Liver (tissue), 9 donors: Measurements from ENCODE around the gene HIPK3. TPM values are rescaled to one million over a fixed set of nuclear protein-coding genes. Genes with fewer than 3 reads are reported as not detected.
A peak's percentile ranks its signal among the peaks of the same experiment; 100 is the strongest.

Experiments used
- DNase-seq: peaks from one replicate; pipeline ENCODE4 v3.0.0-alpha.2; 2017; ENCODE audit warnings: low spot score
- H3K27ac ChIP-seq, 2 donors: one replicate each; pipeline ENCODE4 v1.7.0; 2013; ENCODE audit warnings: inconsistent platforms in 2 of 2, low read length in 2 of 2, control low read depth in 1 of 2, low read depth in 1 of 2, mild to moderate bottlenecking in 1 of 2
- H3K27me3 ChIP-seq, 4 donors: one replicate each; pipeline versions ENCODE4 v1.6.1 to v1.7.0; 2013; ENCODE audit warnings: low read length in 3 of 4, inconsistent platforms in 1 of 4, mild to moderate bottlenecking in 1 of 4, moderate library complexity in 1 of 4; ENCODE audit not compliant: control insufficient read depth in 4 of 4, insufficient read depth in 4 of 4
- H3K36me3 ChIP-seq, 4 donors: one replicate each; pipeline versions ENCODE4 v1.6.1 to v1.7.0; 2013; ENCODE audit warnings: low read length in 3 of 4, mild to moderate bottlenecking in 3 of 4, low read depth in 1 of 4, moderate library complexity in 1 of 4; ENCODE audit not compliant: control insufficient read depth in 4 of 4, insufficient read depth in 3 of 4
- H3K4me1 ChIP-seq, 4 donors: one replicate each; pipeline versions ENCODE4 v1.6.1 to v1.7.0; 2013; ENCODE audit warnings: low read length in 3 of 4, mild to moderate bottlenecking in 3 of 4, moderate library complexity in 1 of 4; ENCODE audit not compliant: control insufficient read depth in 4 of 4, insufficient read depth in 4 of 4
- H3K4me3 ChIP-seq, 3 donors: one replicate each; pipeline versions ENCODE4 v1.6.1 to v1.7.0; 2013; ENCODE audit warnings: low read length in 3 of 3, control low read depth in 1 of 3, low read depth in 1 of 3, mild to moderate bottlenecking in 1 of 3
- H3K9ac ChIP-seq, 2 donors: one replicate each; pipeline ENCODE4 v1.7.0; 2013; ENCODE audit warnings: low read length in 2 of 2, mild to moderate bottlenecking in 2 of 2, moderate library complexity in 2 of 2, control low read depth in 1 of 2, low read depth in 1 of 2
- H3K9me3 ChIP-seq, 4 donors: one replicate each; pipeline versions ENCODE4 v1.6.1 to v1.7.0; 2013; ENCODE audit warnings: low read length in 3 of 4; ENCODE audit not compliant: control insufficient read depth in 4 of 4
- EGR1 ChIP-seq, 2 donors: IDR thresholded peaks; 2 replicates each; pipeline ENCODE4 v1.6.1; 2016 to 2018; ENCODE audit warnings: antibody characterized with exemption in 2 of 2, low read depth in 2 of 2
- FOXA1 ChIP-seq: IDR thresholded peaks from 2 replicates; pipeline ENCODE4 v1.6.1; 2016; ENCODE audit warnings: antibody characterized with exemption
- FOXA2 ChIP-seq: IDR thresholded peaks from 2 replicates; pipeline ENCODE4 v1.6.1; 2016; ENCODE audit warnings: antibody characterized with exemption
- GABPA ChIP-seq, 2 donors: IDR thresholded peaks in 1 of 2; conservative IDR thresholded peaks in 1 of 2; 2 replicates each; pipeline ENCODE4 v1.6.1; 2016; ENCODE audit warnings: antibody characterized with exemption in 2 of 2, mild to moderate bottlenecking in 1 of 2, moderate library complexity in 1 of 2
- HNF4A ChIP-seq, 2 donors: conservative IDR thresholded peaks; 2 replicates each; pipeline ENCODE4 v1.6.1; 2016; ENCODE audit warnings: antibody characterized with exemption in 2 of 2, mild to moderate bottlenecking in 2 of 2
- HNF4G ChIP-seq: IDR thresholded peaks from 2 replicates; pipeline ENCODE4 v1.6.1; 2016; ENCODE audit warnings: antibody characterized with exemption
- JUND ChIP-seq, 2 donors: IDR thresholded peaks; 2 replicates each; pipeline ENCODE4 v1.6.1; 2016; ENCODE audit warnings: antibody characterized with exemption in 2 of 2
- NR2F2 ChIP-seq: IDR thresholded peaks from 2 replicates; pipeline ENCODE4 v1.6.1; 2016; ENCODE audit warnings: antibody characterized with exemption
- RAD21 ChIP-seq, 2 donors: IDR thresholded peaks; 2 replicates each; pipeline ENCODE4 v1.6.1; 2016; ENCODE audit warnings: antibody characterized with exemption in 2 of 2, mild to moderate bottlenecking in 2 of 2
- RXRA ChIP-seq, 2 donors: IDR thresholded peaks; 2 replicates each; pipeline ENCODE4 v1.6.1; 2017 to 2018; ENCODE audit warnings: antibody characterized with exemption in 2 of 2, mild to moderate bottlenecking in 1 of 2
- SP1 ChIP-seq: IDR thresholded peaks from 2 replicates; pipeline ENCODE4 v1.6.1; 2018; ENCODE audit warnings: antibody characterized with exemption, mild to moderate bottlenecking
- TAF1 ChIP-seq: conservative IDR thresholded peaks from 2 replicates; pipeline ENCODE4 v1.6.1; 2016; ENCODE audit warnings: antibody characterized with exemption, mild to moderate bottlenecking
- YY1 ChIP-seq: IDR thresholded peaks from 2 replicates; pipeline ENCODE4 v1.6.1; 2016; ENCODE audit warnings: antibody characterized with exemption, mild to moderate bottlenecking
- WGBS: extraction: QIAGEN DNeasy Blood & Tissue Kit; methylation state at CpG from one replicate; pipeline ENCODE4 v1.1.7; 2013; 5-methylcytosine and 5-hydroxymethylcytosine counted together
- polyA plus RNA-seq, 2 donors: library from polyadenylated mRNA; stranded (reverse) in 1 of 2; unstranded in 1 of 2; fragments of 200-250 nt in 1 of 2; fragments of >200 nt in 1 of 2; fragmentation: Nextera tagmentation in 1 of 2; extraction: Ambion mirVana in 1 of 2; gene quantifications; one replicate each; pipeline versions ENCODE4 v1.2.1 to v1.2.3, GENCODE V29; 2013 to 2015
- total RNA-seq, 2 donors: library from RNA; depleted of rRNA; stranded (reverse); fragments of >200 nt; gene quantifications; one replicate each; pipeline ENCODE4 v1.2.3, GENCODE V29; 2014
- TF ChIP-seq, protein P1 (sequence below): IDR thresholded peaks from 2 replicates; pipeline ENCODE4 v1.6.1; 2016; ENCODE audit warnings: antibody characterized with exemption
- TF ChIP-seq, protein P2 (sequence below): IDR thresholded peaks from 2 replicates; pipeline ENCODE4 v1.6.1; 2016; ENCODE audit warnings: antibody characterized with exemption
- TF ChIP-seq, protein P3 (sequence below): IDR thresholded peaks from 2 replicates; pipeline ENCODE4 v1.6.1; 2016; ENCODE audit warnings: antibody characterized with exemption
- TF ChIP-seq, protein P4 (sequence below): fragments of 150-350 bp; IDR thresholded peaks from 2 replicates; pipeline ENCODE4 v1.5.1; 2017; ENCODE audit warnings: improper control_type of control experiment, low read depth, low read length; ENCODE audit not compliant: missing input control
- TF ChIP-seq, protein P5 (sequence below): IDR thresholded peaks from 2 replicates; pipeline ENCODE4 v1.6.1; 2016; ENCODE audit warnings: antibody characterized with exemption, mild to moderate bottlenecking
- donor health status: healthy.
- donor health status: healthy.
- donor health status: healthy.
- donor health status: healthy.
- donor health status: healthy.

Gene HIPK3
- total RNA-seq: 10 to 100 TPM; 42.9 to 67.5 TPM
- 10 to 100 TPM; 12.0 to 12.2 TPM for polyA plus RNA-seq

DNA sequence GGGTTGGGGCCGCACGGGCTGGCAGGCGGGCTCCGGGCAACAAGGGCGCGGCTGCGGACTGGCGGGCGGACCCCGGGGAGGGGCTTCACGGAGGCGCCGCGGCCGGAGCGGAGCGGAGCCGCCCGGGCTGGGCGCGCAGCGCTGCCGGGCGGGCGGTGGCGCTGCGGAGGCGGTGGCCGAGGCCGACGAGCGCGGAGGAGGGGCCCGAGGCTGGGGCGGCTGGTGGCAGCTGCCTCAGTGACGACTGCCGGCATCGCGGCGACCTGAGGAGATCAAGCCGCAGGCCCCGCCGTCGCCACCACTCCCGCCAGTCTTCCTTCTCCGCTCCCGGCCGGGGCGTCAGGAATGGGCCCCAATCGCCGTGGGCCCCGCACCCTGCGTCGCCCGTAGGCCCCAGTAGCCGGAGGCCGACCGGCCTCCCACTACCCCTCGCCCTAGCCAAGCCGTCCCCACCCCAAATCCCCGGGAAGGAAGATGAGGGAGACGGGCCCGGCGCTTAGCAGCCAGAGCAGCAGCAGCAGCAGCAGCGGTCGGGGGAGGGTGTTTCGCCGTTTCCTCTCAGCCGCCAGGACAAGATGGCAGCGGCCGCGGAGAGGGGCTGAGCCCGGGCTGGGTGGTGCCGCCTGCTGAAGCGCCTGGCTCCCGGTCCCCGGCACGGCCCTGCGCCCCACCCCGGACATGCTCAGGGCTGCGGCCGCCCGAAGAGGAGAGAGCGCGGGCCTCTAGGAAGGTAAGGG lies at the start of gene HIPK3:
TSS of gene HIPK3 (plus strand) at position 222 of the 737 bp plus-strand sequence.
- no peaks in the 10 kb centered on the region for H3K9me3 ChIP-seq
- no peaks in the 10 kb centered on the region for H3K36me3 ChIP-seq
- H3K4me1 ChIP-seq: peaks cover 0 to 19% (median 14%) of the 10 kb centered on the region in 4 donors
- TF ChIP-seq, protein P1, sequence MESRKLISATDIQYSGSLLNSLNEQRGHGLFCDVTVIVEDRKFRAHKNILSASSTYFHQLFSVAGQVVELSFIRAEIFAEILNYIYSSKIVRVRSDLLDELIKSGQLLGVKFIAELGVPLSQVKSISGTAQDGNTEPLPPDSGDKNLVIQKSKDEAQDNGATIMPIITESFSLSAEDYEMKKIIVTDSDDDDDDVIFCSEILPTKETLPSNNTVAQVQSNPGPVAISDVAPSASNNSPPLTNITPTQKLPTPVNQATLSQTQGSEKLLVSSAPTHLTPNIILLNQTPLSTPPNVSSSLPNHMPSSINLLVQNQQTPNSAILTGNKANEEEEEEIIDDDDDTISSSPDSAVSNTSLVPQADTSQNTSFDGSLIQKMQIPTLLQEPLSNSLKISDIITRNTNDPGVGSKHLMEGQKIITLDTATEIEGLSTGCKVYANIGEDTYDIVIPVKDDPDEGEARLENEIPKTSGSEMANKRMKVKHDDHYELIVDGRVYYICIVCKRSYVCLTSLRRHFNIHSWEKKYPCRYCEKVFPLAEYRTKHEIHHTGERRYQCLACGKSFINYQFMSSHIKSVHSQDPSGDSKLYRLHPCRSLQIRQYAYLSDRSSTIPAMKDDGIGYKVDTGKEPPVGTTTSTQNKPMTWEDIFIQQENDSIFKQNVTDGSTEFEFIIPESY: no peak
- no peak for TF ChIP-seq HNF4A (conservative IDR thresholded peaks at IDR 0.05)
- TF ChIP-seq FOXA2: no peak
- no peak for TF ChIP-seq FOXA1
- no peak for TF ChIP-seq GABPA (IDR thresholded peaks at IDR 0.05 in 1 of 2, conservative IDR thresholded peaks at IDR 0.05 in 1 of 2)
- TF ChIP-seq, protein P2, sequence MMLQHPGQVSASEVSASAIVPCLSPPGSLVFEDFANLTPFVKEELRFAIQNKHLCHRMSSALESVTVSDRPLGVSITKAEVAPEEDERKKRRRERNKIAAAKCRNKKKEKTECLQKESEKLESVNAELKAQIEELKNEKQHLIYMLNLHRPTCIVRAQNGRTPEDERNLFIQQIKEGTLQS: no peak
- no peak for TF ChIP-seq SP1
- TF ChIP-seq NR2F2: no peak
- peak; percentile 54 for TF ChIP-seq YY1
- TF ChIP-seq JUND (IDR thresholded peaks at IDR 0.05): no peak
- no peak for TF ChIP-seq TAF1
- TF ChIP-seq, protein P3, sequence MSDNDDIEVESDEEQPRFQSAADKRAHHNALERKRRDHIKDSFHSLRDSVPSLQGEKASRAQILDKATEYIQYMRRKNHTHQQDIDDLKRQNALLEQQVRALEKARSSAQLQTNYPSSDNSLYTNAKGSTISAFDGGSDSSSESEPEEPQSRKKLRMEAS: no peak
- TF ChIP-seq EGR1 (IDR thresholded peaks at IDR 0.05; ENCODE audit: low read depth in 2 of 2): no peak
- no peak for TF ChIP-seq RXRA (IDR thresholded peaks at IDR 0.05)
- TF ChIP-seq RAD21 (IDR thresholded peaks at IDR 0.05): peak in 1 of 2 donors; percentile 26
- TF ChIP-seq, protein P4, sequence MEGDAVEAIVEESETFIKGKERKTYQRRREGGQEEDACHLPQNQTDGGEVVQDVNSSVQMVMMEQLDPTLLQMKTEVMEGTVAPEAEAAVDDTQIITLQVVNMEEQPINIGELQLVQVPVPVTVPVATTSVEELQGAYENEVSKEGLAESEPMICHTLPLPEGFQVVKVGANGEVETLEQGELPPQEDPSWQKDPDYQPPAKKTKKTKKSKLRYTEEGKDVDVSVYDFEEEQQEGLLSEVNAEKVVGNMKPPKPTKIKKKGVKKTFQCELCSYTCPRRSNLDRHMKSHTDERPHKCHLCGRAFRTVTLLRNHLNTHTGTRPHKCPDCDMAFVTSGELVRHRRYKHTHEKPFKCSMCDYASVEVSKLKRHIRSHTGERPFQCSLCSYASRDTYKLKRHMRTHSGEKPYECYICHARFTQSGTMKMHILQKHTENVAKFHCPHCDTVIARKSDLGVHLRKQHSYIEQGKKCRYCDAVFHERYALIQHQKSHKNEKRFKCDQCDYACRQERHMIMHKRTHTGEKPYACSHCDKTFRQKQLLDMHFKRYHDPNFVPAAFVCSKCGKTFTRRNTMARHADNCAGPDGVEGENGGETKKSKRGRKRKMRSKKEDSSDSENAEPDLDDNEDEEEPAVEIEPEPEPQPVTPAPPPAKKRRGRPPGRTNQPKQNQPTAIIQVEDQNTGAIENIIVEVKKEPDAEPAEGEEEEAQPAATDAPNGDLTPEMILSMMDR: peak; percentile 46
- TF ChIP-seq HNF4G: no peak
- TF ChIP-seq, protein P5, sequence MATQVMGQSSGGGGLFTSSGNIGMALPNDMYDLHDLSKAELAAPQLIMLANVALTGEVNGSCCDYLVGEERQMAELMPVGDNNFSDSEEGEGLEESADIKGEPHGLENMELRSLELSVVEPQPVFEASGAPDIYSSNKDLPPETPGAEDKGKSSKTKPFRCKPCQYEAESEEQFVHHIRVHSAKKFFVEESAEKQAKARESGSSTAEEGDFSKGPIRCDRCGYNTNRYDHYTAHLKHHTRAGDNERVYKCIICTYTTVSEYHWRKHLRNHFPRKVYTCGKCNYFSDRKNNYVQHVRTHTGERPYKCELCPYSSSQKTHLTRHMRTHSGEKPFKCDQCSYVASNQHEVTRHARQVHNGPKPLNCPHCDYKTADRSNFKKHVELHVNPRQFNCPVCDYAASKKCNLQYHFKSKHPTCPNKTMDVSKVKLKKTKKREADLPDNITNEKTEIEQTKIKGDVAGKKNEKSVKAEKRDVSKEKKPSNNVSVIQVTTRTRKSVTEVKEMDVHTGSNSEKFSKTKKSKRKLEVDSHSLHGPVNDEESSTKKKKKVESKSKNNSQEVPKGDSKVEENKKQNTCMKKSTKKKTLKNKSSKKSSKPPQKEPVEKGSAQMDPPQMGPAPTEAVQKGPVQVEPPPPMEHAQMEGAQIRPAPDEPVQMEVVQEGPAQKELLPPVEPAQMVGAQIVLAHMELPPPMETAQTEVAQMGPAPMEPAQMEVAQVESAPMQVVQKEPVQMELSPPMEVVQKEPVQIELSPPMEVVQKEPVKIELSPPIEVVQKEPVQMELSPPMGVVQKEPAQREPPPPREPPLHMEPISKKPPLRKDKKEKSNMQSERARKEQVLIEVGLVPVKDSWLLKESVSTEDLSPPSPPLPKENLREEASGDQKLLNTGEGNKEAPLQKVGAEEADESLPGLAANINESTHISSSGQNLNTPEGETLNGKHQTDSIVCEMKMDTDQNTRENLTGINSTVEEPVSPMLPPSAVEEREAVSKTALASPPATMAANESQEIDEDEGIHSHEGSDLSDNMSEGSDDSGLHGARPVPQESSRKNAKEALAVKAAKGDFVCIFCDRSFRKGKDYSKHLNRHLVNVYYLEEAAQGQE: no peak
- peak within 1 kb of the TSS; percentile 71 to 99 (median 84) for H3K4me3 ChIP-seq
- peak within 1 kb of the TSS; percentile 73 to 95 for H3K9ac ChIP-seq
- H3K27me3 ChIP-seq: no peaks in the 10 kb centered on the region
- peak; percentile 83 for DNase-seq
- under 1% methylated on average over 85 of the region's 85 CpGs for WGBS
- peak within 1 kb of the TSS; percentile 99 to 100 for H3K27ac ChIP-seq
